Osteoblast (primary cell): ENCODE results near the gene SULT4A1. TPM values are rescaled to one million over a fixed set of nuclear protein-coding genes. Genes with fewer than 3 reads are reported as not detected.

Source experiments
- DNase-seq: peaks from one replicate; pipeline ENCODE4 v3.0.0; 2011; ENCODE audit warnings: low spot score, mixed read lengths; ENCODE audit not compliant: insufficient read length; ENCODE audit errors: missing footprints
- H2AFZ ChIP-seq: 2 replicates; pipeline ENCODE4 v1.6.0; 2011; ENCODE audit warnings: mild to moderate bottlenecking, low read length
- H3K27ac ChIP-seq: 2 replicates; pipeline ENCODE4 v1.5.1; 2011; ENCODE audit warnings: mild to moderate bottlenecking, low read depth, low read length, moderate library complexity
- H3K27me3 ChIP-seq: 2 replicates; pipeline ENCODE4 v1.6.0; 2012; ENCODE audit warnings: mild to moderate bottlenecking, control low read depth, inconsistent platforms, low read length, moderate library complexity; ENCODE audit not compliant: insufficient read depth
- H3K36me3 ChIP-seq: 2 replicates; pipeline ENCODE4 v1.5.1; 2011; ENCODE audit warnings: mild to moderate bottlenecking, low read length, control low read depth, moderate library complexity; ENCODE audit not compliant: insufficient read depth
- H3K4me1 ChIP-seq: 2 replicates; pipeline ENCODE4 v1.5.1; 2011; ENCODE audit warnings: mild to moderate bottlenecking, low read length, control low read depth, moderate library complexity; ENCODE audit not compliant: insufficient read depth
- H3K4me2 ChIP-seq: 2 replicates; pipeline ENCODE4 v1.6.0; 2011; ENCODE audit warnings: mild to moderate bottlenecking, low read length; ENCODE audit not compliant: insufficient read depth
- H3K4me3 ChIP-seq: fragments of 200-600 bp; sonication (generic); 3 replicates; pipeline ENCODE4 v1.5.1; 2012; ENCODE audit warnings: mild to moderate bottlenecking, low read length, inconsistent platforms; ENCODE audit not compliant: insufficient read depth
- H3K79me2 ChIP-seq: 2 replicates; pipeline ENCODE4 v1.6.0; 2012; ENCODE audit warnings: mild to moderate bottlenecking, low read length, control low read depth, inconsistent platforms; ENCODE audit not compliant: insufficient read depth
- H3K9me3 ChIP-seq: 2 replicates; pipeline ENCODE4 v1.5.1; 2011; ENCODE audit warnings: low read depth, low read length, control low read depth
- H4K20me1 ChIP-seq: 2 replicates; pipeline ENCODE4 v1.6.0; 2012; ENCODE audit warnings: mild to moderate bottlenecking, low read length, control low read depth; ENCODE audit not compliant: insufficient read depth
- CTCF ChIP-seq: IDR thresholded peaks from 2 replicates; pipeline ENCODE4 v1.5.1; 2011; ENCODE audit warnings: mild to moderate bottlenecking, low read depth, low read length, moderate library complexity; ENCODE audit errors: extremely low read depth
- total RNA-seq: library from RNA; depleted of rRNA; stranded (reverse); fragments of >200 nt; gene quantifications from 2 replicates; pipeline ENCODE4 v1.2.3, GENCODE V29; 2012

SULT4A1 gene
- total RNA-seq, 1 donor, result under 0.01 TPM

GRCh38 chr22:43867839-43868635 is 5.7 kb upstream of the SULT4A1 start:
- DNase-seq, result peak; percentile 93
- Histone ChIP-seq H3K27ac (no peak overlapping the region), H3K4me2 (no peak overlapping the region), H3K27me3 (peaks cover 8% of the 10 kb centered on the region), H3K4me3 (no peak overlapping the region), H3K9me3 (no peaks in the 10 kb centered on the region), H3K36me3 (no peaks in the 10 kb centered on the region), H2AFZ (no peak overlapping the region), H3K4me1 (no peaks in the 10 kb centered on the region), H4K20me1 (no peaks in the 10 kb centered on the region), H3K79me2 (no peaks in the 10 kb centered on the region)
- TF ChIP-seq CTCF, result no peak

DNA sequence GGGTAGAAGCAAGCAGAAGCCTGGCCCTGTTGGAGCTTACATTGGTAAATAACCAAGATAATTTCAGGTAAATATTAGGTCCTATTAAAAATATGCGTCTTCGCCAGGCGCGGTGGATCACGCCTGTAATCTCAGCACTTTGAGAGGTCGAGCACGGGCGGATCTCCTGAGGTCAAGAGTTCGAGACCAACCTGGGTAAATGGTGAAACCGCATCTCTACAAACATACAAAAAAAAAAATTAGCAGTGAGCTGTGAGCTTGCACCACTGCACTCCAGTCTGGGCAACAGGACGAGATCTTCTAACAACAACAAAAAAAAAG is 529 bp upstream of the SULT4A1 start:
- Histone ChIP-seq H3K4me2 (no peak overlapping the region), H3K36me3 (no peaks in the 10 kb centered on the region), H4K20me1 (no peaks in the 10 kb centered on the region), H2AFZ (no peak overlapping the region), H3K27me3 (peaks cover 30% of the 10 kb centered on the region), H3K4me3 (no peak overlapping the region), H3K4me1 (no peaks in the 10 kb centered on the region), H3K79me2 (no peaks in the 10 kb centered on the region), H3K9me3 (no peaks in the 10 kb centered on the region), H3K27ac (no peak overlapping the region)
- TF ChIP-seq CTCF, result no peak
- no peak for DNase-seq

- Histone ChIP-seq H2AFZ (no peak overlapping the region), H4K20me1 (no peaks in the 10 kb centered on the region), H3K27me3 (peaks cover 32% of the 10 kb centered on the region), H3K79me2 (no peaks in the 10 kb centered on the region), H3K4me1 (no peaks in the 10 kb centered on the region), H3K36me3 (no peaks in the 10 kb centered on the region), H3K4me2 (no peak overlapping the region), H3K27ac (no peak overlapping the region), H3K9me3 (no peaks in the 10 kb centered on the region), H3K4me3 (no peak overlapping the region)
- TF ChIP-seq CTCF, result no peak
- DNase-seq, result peak; percentile 37
These were observed 784 bp downstream of the SULT4A1 start for GRCh38 chr22:43861529-43861928.

DNA sequence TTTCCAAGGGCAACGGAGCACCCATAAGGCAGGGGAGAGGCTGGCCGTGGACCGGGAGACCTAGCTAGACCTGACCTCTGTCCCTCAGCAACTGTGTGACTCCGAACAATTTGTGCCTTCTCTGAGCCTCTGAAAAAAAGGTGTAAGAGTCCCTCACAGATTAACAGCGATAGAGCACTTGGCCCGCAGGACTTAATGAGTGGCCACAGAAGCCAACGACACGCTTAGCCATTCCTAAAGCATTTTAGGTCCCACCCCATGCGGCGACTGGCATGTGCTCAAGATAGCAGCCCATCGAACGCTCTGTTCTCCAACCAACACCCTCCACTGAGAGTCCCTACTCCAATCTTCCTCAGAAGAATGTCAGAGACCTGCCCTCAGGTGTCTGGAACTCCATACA is 1.5 kb downstream of the SULT4A1 start:
- TF ChIP-seq CTCF, result no peak
- no peak overlapping the region for H3K4me2 ChIP-seq

More for the DNA sequence above, 1.5 kb downstream of the SULT4A1 start:
- H3K27ac ChIP-seq, result no peak overlapping the region
- no peaks in the 10 kb centered on the region for H3K4me1 ChIP-seq
- DNase-seq, result peak; percentile 30
- H3K79me2 ChIP-seq, result no peaks in the 10 kb centered on the region
- no peaks in the 10 kb centered on the region for H3K9me3 ChIP-seq
- no peak overlapping the region for H2AFZ ChIP-seq
- peaks cover 32% of the 10 kb centered on the region for H3K27me3 ChIP-seq
- no peaks in the 10 kb centered on the region for H3K36me3 ChIP-seq
- no peaks in the 10 kb centered on the region for H4K20me1 ChIP-seq
- H3K4me3 ChIP-seq, result no peak overlapping the region
